WTC11 (cell line): ENCODE measurements around the gene LFNG.
A peak's percentile ranks its signal among the peaks of the same experiment; 100 is the strongest.

Source experiments
- ELF4 ChIP-seq: sonication (generic); formaldehyde crosslinking; IDR thresholded peaks from 2 replicates; pipeline ENCODE4 v1.8.1; 2022; ENCODE audit warnings: low read depth, mild to moderate bottlenecking, moderate library complexity, missing genetic modification reagents
- KAT7 ChIP-seq: sonication (generic); formaldehyde crosslinking; IDR thresholded peaks from 2 replicates; pipeline ENCODE4 v1.8.1; 2023; ENCODE audit warnings: missing genetic modification reagents, mild to moderate bottlenecking, borderline replicate concordance
- NFYB ChIP-seq: sonication (generic); formaldehyde crosslinking; conservative IDR thresholded peaks from 2 replicates; pipeline ENCODE4 v1.8.0; 2022; ENCODE audit warnings: low read depth, missing genetic modification reagents
- NR2C2 ChIP-seq: sonication (generic); formaldehyde crosslinking; IDR thresholded peaks from 2 replicates; pipeline ENCODE4 v1.8.0; 2022; ENCODE audit warnings: mild to moderate bottlenecking, missing genetic modification reagents
- SMAD4 ChIP-seq: sonication (generic); formaldehyde crosslinking; IDR thresholded peaks from 2 replicates; pipeline ENCODE4 v1.8.0; 2022; ENCODE audit warnings: mild to moderate bottlenecking, missing genetic modification reagents
- ZNF121 ChIP-seq: sonication (generic); formaldehyde crosslinking; IDR thresholded peaks from 2 replicates; pipeline ENCODE4 v1.8.0; 2023; ENCODE audit warnings: missing genetic modification reagents
- ZNF317 ChIP-seq: sonication (generic); formaldehyde crosslinking; IDR thresholded peaks from 2 replicates; pipeline ENCODE4 v1.8.1; 2023; ENCODE audit warnings: low read depth, mild to moderate bottlenecking, moderate library complexity, missing genetic modification reagents, borderline replicate concordance
- TF ChIP-seq, protein P1 (sequence below): fragments of 200-600 bp; IDR thresholded peaks from 2 replicates; pipeline ENCODE4 v1.8.0; 2022; ENCODE audit warnings: antibody characterized with exemption
- TF ChIP-seq, protein P2 (sequence below): sonication (generic); formaldehyde crosslinking; IDR thresholded peaks from 2 replicates; pipeline ENCODE4 v1.8.0; 2022; ENCODE audit warnings: missing genetic modification reagents
- TF ChIP-seq, protein P3 (sequence below): sonication (generic); formaldehyde crosslinking; IDR thresholded peaks from 2 replicates; pipeline ENCODE4 v1.8.1; 2023; ENCODE audit warnings: mild to moderate bottlenecking, missing genetic modification reagents, moderate library complexity
- TF ChIP-seq, protein P4 (sequence below): sonication (generic); formaldehyde crosslinking; IDR thresholded peaks from 2 replicates; pipeline ENCODE4 v1.8.1; 2023; ENCODE audit warnings: mild to moderate bottlenecking, missing genetic modification reagents, borderline replicate concordance
- TF ChIP-seq, protein P5 (sequence below): sonication (generic); formaldehyde crosslinking; IDR thresholded peaks from 2 replicates; pipeline ENCODE4 v1.8.0; 2023; ENCODE audit warnings: mild to moderate bottlenecking, missing genetic modification reagents

- TF ChIP-seq, protein P1, sequence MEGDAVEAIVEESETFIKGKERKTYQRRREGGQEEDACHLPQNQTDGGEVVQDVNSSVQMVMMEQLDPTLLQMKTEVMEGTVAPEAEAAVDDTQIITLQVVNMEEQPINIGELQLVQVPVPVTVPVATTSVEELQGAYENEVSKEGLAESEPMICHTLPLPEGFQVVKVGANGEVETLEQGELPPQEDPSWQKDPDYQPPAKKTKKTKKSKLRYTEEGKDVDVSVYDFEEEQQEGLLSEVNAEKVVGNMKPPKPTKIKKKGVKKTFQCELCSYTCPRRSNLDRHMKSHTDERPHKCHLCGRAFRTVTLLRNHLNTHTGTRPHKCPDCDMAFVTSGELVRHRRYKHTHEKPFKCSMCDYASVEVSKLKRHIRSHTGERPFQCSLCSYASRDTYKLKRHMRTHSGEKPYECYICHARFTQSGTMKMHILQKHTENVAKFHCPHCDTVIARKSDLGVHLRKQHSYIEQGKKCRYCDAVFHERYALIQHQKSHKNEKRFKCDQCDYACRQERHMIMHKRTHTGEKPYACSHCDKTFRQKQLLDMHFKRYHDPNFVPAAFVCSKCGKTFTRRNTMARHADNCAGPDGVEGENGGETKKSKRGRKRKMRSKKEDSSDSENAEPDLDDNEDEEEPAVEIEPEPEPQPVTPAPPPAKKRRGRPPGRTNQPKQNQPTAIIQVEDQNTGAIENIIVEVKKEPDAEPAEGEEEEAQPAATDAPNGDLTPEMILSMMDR, result no peak
- TF ChIP-seq NR2C2 (CRISPR knock-in tag) (no peak), ZNF121 (CRISPR knock-in tag) (no peak), SMAD4 (CRISPR knock-in tag) (no peak), ELF4 (CRISPR knock-in tag) (no peak), NFYB (peak; percentile 81), ZNF317 (CRISPR knock-in tag) (no peak), KAT7 (CRISPR knock-in tag) (no peak; the same call in 1 of the 2 replicates)
- TF ChIP-seq, protein P2, sequence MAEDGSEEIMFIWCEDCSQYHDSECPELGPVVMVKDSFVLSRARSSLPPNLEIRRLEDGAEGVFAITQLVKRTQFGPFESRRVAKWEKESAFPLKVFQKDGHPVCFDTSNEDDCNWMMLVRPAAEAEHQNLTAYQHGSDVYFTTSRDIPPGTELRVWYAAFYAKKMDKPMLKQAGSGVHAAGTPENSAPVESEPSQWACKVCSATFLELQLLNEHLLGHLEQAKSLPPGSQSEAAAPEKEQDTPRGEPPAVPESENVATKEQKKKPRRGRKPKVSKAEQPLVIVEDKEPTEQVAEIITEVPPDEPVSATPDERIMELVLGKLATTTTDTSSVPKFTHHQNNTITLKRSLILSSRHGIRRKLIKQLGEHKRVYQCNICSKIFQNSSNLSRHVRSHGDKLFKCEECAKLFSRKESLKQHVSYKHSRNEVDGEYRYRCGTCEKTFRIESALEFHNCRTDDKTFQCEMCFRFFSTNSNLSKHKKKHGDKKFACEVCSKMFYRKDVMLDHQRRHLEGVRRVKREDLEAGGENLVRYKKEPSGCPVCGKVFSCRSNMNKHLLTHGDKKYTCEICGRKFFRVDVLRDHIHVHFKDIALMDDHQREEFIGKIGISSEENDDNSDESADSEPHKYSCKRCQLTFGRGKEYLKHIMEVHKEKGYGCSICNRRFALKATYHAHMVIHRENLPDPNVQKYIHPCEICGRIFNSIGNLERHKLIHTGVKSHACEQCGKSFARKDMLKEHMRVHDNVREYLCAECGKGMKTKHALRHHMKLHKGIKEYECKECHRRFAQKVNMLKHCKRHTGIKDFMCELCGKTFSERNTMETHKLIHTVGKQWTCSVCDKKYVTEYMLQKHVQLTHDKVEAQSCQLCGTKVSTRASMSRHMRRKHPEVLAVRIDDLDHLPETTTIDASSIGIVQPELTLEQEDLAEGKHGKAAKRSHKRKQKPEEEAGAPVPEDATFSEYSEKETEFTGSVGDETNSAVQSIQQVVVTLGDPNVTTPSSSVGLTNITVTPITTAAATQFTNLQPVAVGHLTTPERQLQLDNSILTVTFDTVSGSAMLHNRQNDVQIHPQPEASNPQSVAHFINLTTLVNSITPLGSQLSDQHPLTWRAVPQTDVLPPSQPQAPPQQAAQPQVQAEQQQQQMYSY (CRISPR knock-in tag), result no peak
- TF ChIP-seq, protein P3, sequence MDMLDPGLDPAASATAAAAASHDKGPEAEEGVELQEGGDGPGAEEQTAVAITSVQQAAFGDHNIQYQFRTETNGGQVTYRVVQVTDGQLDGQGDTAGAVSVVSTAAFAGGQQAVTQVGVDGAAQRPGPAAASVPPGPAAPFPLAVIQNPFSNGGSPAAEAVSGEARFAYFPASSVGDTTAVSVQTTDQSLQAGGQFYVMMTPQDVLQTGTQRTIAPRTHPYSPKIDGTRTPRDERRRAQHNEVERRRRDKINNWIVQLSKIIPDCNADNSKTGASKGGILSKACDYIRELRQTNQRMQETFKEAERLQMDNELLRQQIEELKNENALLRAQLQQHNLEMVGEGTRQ, result peak; percentile 79
- TF ChIP-seq, protein P4, sequence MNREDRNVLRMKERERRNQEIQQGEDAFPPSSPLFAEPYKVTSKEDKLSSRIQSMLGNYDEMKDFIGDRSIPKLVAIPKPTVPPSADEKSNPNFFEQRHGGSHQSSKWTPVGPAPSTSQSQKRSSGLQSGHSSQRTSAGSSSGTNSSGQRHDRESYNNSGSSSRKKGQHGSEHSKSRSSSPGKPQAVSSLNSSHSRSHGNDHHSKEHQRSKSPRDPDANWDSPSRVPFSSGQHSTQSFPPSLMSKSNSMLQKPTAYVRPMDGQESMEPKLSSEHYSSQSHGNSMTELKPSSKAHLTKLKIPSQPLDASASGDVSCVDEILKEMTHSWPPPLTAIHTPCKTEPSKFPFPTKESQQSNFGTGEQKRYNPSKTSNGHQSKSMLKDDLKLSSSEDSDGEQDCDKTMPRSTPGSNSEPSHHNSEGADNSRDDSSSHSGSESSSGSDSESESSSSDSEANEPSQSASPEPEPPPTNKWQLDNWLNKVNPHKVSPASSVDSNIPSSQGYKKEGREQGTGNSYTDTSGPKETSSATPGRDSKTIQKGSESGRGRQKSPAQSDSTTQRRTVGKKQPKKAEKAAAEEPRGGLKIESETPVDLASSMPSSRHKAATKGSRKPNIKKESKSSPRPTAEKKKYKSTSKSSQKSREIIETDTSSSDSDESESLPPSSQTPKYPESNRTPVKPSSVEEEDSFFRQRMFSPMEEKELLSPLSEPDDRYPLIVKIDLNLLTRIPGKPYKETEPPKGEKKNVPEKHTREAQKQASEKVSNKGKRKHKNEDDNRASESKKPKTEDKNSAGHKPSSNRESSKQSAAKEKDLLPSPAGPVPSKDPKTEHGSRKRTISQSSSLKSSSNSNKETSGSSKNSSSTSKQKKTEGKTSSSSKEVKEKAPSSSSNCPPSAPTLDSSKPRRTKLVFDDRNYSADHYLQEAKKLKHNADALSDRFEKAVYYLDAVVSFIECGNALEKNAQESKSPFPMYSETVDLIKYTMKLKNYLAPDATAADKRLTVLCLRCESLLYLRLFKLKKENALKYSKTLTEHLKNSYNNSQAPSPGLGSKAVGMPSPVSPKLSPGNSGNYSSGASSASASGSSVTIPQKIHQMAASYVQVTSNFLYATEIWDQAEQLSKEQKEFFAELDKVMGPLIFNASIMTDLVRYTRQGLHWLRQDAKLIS, result no peak
- TF ChIP-seq, protein P5, sequence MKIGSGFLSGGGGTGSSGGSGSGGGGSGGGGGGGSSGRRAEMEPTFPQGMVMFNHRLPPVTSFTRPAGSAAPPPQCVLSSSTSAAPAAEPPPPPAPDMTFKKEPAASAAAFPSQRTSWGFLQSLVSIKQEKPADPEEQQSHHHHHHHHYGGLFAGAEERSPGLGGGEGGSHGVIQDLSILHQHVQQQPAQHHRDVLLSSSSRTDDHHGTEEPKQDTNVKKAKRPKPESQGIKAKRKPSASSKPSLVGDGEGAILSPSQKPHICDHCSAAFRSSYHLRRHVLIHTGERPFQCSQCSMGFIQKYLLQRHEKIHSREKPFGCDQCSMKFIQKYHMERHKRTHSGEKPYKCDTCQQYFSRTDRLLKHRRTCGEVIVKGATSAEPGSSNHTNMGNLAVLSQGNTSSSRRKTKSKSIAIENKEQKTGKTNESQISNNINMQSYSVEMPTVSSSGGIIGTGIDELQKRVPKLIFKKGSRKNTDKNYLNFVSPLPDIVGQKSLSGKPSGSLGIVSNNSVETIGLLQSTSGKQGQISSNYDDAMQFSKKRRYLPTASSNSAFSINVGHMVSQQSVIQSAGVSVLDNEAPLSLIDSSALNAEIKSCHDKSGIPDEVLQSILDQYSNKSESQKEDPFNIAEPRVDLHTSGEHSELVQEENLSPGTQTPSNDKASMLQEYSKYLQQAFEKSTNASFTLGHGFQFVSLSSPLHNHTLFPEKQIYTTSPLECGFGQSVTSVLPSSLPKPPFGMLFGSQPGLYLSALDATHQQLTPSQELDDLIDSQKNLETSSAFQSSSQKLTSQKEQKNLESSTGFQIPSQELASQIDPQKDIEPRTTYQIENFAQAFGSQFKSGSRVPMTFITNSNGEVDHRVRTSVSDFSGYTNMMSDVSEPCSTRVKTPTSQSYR (CRISPR knock-in tag), result no peak
Measured at GRCh38 chr7:2519119-2519930, at the start of gene LFNG.
